GM19395 (cell line): ENCODE data around the gene LHX4.

Source experiments
- ATAC-seq: cut with Tn5 transposase; IDR thresholded peaks from one replicate; pipeline ENCODE4 v1.9.1; 2021; ENCODE audit warnings: mild to moderate bottlenecking, moderate library complexity; ENCODE audit not compliant: unreplicated experiment

The LHX4 gene

DNA sequence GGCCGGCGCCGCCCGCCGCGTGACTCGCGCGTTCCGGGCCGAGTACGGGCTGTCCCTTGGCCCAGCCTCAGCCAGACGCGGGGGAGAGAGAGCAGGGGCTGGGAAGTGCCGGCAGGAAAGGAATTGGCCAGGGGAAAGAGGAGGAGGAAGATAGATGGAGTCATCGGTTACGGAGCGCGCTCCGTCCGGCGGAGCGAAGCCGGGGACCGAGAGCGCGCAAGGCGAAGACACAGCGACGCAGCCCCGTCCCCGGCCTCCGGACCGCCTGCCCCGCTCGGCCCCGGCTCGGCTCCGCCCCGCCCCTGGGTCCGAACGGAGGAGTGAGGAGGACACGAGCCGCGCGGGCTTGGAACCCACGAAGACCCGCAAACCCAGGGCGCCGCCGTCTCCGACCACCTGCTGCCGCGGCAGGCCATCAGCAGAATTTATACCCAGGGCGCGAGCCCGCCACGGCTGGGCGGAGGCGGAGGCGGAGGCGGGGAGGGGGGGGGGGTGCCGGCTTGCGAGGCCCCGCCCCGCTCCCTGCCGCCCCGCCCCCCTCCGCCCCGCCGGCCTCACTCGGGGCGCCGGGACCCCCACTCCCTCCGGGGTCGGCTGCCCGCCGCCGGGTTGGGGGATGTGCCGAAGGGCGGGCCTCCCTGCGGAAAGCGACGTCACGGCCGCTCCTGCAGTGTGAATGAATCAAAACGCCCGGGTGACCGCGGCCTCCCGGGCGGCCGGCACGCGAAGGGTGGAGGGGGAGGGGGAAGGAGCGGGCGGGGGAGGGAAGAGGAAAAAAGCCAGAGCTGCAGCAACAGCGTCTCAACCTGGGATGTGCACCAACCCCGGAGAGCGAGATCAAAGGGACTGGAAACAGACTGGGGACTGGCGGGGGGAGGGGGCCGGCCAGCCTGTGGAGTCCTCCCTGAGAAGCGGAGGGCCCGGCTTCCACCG is at the start of gene LHX4:
LHX4 (plus strand) TSS at position 782 of the 933 bp plus-strand sequence. CDS start 266 bp downstream, outside the sequence.
- peak; percentile 39 for ATAC-seq

DNA sequence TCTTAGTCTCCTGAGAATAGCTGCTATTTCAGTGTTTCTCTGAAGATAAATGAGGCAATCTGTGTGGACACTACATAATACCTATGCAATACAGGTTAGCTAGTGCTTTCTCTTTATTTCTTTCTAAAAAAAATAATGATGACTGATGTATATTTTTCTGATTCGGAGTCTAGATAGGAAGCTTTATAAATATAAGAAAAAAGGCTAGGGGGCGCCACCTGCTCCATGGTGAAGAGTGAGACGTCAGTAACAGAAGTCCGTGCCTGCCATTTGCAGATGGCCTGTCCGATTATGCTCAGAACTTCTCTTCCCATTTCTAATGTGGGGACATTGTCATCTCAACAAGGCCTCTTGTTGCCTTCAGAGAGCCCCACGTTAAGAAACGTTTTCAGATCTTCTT is 49.0 kb upstream of the LHX4 start:
- no peak for ATAC-seq

DNA sequence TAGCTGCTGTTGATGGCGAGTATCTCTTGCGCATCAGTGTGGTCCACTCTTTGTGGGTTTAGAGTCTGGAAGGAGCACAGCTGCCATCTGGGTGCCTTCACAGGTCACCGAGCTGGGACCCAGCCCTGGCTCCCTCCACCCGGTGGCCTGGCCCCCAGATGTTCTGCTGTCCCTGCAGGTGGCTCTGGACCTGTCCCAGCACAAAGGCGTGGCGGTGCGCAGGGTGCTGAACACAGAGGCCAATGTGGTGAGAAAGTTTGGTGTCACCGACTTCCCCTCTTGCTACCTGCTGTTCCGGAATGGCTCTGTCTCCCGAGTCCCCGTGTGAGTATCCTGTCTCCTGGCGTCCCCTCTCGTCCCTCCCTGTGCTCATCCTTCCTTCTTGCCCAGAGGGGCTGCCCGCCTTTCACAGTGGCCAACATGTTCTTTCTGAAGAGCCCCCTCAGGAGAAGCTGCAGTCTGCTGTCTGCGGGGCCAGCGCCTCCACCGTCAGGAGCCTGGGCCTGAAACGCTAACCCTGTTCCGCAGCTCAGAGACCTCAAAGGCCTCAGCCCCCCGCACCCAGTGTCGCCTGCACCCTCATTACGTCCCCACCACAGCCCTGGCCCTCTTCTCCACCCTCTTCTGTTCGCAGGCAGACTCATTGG is 47.9 kb upstream of the LHX4 start:
- ATAC-seq = no peak

DNA sequence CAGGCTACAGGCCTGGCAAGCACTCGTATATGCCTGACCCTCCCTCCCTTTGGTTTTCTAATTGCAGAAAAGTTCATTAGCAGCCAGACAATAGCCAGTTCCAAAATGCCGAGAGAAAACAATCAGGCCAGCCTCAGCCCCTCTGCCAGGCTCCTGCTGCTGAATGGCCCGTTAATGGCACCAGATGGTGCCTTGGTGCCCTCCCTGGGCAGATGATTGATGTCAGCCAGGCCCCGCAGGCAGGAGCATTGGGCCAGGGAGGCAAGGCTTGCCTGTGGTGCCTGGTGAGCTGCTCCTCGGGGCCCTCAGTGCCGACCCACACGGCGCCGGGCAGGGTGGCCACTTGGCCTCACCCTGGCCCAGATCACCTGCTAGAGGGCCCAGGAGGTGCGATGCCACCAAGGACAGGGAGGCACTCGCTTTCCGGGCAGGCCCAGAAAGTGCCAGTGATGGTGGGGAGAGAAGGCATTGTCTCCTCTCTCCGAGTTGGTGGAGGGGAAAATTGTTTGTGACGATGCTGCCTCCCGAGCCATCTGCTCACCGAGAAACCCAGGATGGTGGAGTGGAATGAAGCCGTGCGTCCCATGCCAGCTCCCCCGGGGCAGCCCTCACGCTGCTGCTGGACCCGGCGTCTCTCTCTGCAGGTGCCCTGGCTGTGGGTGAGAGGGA is 47.3 kb upstream of the LHX4 start:
- ATAC-seq = no peak

DNA sequence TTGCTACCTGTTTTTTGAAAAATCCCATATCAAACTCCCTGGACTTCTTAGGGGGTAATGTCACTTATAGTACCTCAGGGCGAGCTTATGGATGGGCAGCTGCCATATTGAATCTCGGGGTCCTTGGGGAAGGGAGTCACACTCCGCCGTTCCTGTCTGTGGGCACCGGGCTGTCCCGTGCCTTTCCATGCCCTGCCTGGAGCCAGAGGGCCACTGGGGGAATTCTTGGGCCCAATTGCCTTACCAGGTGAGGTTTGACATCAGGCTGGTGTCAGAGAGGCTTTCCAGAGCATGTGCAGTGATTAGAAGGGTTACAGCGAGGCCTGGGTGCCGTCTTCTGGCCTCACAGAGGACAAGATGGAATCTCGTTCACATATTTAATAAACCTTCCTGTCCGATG is 46.6 kb upstream of the LHX4 start:
- no peak for ATAC-seq

DNA sequence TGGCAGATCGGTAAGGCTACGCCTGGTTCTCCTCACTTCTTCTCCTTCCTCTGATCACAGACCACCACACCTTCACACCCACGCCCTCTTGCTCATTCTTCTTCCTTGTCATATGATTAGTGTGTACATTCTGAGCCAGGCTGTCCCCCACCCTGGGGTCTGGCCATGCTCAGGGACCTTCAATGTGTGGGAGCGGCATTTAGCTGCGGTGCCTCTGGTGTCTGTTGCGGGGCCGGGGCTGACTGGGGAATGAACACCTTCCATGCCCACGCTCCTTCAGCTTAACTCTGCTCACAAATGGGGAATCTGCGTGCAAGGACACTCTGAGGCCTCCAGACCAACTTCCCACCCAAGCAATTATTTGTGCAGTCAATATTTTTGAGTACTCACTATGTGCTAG is 46.0 kb upstream of the LHX4 start:
- no peak for ATAC-seq

DNA sequence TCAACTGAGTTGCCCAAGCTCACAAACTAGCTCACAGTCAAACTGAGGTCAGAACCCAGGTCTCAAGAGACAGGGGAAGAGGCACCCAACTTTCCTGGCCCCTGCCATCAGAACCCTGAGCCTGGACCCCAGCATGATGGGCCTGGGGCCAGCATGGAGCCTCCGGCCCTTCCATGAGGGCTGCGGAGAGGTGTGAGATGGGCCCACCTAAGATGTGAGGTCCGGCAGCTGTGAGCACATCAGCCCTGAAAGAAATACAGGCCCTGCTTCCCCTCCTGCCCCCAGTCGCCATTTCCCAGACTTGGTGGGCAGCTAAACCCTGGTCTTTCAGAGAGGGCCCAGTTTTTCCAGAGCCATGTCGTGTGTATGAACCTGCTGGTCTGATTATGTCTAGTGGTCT is 44.8 kb upstream of the LHX4 start:
- ATAC-seq = no peak

DNA sequence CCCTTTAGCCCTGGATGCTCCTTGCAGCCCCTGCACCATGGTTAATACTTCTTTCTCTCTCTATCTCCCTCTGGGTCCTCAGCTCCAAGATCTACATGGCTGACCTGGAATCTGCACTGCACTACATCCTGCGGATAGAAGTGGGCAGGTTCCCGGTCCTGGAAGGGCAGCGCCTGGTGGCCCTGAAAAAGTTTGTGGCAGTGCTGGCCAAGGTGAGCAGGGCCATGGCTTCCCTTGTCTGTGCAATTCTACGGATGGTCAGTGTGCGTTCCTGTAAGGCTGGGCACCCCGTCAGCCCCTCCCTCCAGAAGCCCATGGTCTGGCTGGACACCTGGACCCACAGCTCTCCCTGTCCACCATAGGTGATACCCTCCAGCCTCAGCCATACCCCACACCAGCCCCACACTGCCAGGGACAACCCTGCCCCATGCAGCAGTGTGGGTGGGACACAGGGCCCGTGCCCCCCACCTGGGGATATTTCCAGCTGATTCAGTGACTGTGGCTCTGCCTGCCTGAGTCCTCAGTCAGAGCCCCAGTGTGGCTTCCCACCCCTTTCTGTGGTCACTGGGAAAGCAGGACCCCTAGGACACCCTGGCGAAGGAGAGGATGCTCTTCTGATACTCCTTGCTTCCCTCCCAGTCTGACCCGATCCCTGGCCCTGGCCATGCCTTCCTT is 44.0 kb upstream of the LHX4 start:
- no peak for ATAC-seq

DNA sequence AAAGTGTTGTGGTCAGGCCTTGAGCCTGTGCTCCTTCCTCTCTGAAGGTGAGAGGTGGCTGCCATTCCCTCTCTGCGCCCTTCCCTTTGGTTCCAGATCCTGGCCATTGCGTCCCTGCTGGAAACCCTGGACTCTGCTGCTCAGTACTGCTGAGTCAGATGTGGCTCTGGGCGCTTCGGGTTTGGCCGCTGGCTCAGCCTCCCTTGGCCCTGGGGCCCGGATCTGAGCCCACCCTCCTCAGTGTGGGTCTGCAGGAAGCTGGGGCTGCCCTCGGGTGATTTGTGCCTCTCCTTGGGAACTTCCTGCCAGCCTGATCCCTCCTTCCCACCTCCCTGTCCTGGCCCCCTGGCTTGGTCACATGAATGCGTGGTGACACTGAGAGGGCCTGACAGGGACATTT is 43.2 kb upstream of the LHX4 start:
- ATAC-seq = no peak

DNA sequence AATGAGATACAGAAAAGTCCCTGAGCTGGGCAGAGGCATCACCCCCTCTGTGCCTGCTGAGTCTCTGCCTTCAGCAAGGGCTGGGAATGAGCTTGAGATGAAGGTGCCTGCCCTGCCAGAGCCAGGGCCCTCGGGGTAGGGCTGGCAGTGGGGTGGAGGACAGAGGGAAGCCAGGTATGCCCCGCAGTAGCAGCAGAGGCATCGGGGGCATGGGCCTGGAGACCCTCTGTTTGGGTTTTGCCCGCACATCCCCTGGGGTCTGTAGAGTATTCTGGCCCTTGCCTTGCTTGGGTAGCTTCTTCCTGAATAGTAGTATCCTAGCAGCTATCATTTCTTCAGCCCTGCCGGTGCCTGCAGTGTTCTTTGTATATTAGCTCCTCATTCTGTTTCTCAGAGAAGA is 42.4 kb upstream of the LHX4 start:
- ATAC-seq = no peak

DNA sequence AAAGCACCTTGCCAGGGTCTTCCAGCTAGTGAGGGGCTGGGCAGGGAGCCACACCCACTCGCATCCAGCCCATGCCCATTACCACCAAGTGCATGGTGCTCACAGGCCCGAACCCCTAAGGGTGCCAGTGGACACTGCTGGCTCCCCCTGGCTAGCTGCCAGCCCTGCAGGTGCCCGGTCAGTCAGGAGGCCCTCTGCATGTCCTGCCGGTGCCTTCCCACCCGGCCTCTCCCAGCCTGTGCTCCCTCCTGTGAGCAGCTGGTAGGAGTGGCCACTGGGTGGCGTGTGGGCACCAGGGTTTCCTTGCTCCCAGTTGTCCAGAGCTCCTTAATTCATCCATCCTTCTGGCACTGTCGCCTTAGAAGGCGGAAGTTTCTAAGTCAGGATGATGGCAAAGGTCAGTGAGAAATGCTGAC is 42.0 kb upstream of the LHX4 start:
- no peak for ATAC-seq

DNA sequence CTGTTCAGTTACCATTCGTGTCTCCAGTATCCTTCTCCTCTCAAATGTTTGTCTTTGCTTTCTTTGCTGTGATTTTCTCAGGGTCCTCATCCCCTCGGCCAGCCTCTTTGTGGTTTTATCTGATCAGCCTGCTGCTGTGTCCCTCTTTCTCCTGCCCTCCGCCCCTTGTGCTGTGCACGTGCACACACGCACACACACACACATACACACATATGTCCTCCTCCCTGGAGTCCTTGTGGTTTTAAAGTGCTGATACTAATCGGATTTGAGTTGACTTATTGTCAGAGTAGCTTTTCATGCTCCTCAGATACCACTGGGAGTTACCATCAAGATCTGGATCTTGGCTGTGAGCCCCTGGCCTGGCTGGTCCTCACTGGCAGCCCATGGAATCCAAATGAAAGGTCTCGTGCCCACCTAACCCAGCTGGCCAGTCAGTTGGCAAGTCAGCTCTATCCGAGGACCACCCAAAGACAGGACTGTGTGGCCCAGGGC is 41.3 kb upstream of the LHX4 start:
- ATAC-seq = no peak

DNA sequence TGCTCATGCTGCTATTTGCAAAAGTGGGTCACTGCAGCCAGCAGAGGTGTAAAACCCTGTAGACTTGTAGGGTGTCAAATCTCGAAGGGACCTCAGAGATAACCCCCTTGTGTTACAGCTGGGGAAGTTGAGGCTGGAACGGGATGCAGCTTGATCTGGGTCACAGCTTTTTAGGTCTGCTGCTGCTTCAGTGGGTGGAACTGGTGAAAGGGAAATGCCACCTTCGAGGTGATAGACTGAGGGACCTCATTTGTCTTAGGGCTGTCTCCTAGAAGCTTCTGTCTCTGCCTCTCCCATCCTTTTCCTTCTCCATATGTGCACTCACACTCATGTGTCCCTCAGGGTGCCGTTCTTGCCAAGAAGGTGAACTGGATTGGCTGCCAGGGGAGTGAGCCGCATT is 40.0 kb upstream of the LHX4 start:
- no peak for ATAC-seq

DNA sequence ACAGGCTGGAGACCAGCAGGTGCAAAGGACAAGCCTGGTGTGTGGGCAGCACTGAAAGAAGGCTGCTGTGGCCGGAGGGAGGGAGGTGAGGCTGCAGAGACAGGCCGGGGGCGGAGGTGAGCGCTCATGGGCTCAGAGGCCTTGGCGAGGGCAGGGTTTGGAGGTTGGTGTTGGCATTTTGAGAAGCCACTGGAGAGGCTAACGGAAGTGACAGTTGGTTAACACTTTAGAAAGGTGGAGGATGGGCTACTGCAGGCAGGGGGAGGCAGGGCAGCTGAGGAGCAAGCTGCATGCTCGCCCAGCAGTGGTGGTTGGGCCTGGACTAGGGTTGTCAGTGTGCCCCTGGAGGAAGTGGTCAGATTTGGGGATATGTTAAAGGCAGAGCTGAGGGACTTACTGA is 37.9 kb upstream of the LHX4 start:
- no peak for ATAC-seq

DNA sequence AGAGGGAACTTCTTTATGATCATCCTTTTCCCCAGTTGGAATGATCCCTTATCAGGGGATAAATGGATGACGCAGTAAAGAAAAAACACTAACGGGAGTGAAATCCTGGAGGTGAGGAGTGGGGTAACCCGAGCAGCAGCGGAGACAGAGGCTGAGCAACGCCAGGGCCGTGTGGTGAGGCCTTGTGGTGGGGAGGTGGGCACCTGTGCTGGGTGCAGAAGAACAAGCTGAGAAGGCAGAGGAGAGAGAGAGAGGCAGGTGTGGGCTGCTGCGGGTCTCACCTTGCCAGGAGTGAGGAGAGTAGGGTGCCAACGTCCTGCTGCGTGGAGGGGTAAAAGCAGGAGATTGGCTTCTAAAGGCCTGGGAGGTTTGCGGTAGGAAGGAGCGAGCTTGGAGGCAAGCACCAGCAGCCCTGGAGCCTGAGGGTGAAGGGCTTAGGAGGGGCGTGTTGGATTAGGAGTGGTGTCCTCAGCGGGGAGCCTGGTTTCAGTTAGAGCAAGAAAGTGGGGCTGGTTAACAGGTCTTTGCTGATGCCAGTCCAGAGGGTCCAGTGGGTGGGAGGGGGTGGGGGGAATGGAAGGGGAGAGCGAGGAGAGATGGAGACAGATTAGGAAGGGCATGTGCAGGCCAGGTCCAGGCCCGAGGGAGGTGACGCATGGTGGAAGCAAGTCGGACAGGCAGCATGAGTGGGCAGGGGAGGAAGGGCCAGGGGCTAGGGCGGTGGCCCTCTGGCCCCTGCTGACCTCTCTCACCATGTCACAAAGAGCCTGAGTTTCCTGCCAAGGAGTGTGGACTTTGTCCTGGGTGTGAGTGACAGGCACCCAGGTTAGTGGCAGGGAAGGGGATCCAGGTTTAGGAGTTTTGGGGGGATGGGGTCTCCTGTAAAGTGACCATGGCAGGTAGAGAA is 36.7 kb upstream of the LHX4 start:
- ATAC-seq = no peak

DNA sequence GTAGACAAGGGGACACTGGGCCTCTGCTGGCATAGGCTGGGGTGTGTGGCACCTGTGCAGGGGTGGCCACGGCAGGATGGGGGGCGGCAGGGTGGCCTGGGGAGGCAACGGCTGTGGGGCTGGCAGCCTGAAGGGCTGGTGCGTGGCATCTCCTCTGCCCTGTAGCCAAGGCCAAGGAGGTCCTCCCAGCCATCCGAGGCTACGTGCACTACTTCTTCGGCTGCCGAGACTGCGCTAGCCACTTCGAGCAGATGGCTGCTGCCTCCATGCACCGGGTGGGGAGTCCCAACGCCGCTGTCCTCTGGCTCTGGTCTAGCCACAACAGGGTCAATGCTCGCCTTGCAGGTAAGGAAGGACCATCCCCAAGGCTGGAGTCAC is 36.0 kb upstream of the LHX4 start:
- no peak for ATAC-seq

DNA sequence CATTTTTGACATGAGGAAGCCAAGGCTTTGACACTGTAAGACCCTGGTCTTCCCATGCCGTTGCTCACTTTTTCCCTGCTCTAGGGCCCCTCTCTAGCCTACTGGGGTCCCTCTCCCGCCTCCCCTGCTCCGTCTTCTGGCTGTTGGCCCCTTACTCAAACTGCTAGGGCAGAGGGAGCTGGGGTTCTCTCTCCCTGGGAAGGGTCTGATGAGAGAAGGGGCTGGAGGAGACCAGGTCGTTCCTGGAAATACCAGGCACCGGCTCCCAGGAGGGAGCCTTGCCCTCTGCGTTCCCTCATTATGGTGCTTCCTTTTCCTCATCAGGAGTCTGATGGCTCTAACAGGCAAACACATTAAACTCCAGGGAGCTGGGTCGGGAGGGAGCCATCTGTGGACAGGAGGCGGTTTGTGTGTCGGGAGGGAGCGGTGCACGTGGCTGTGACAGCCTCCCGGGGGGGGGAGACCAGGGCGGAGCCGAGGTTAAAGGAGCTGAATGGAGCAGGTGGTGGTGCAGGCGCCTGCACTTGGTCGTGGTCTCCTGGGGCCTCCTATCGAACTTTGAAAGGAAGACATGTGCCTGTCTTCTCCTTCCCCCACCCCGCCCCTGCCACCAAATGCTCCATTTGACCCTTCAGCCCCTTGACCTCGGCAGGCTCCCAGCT is 35.4 kb upstream of the LHX4 start:
- ATAC-seq = no peak

DNA sequence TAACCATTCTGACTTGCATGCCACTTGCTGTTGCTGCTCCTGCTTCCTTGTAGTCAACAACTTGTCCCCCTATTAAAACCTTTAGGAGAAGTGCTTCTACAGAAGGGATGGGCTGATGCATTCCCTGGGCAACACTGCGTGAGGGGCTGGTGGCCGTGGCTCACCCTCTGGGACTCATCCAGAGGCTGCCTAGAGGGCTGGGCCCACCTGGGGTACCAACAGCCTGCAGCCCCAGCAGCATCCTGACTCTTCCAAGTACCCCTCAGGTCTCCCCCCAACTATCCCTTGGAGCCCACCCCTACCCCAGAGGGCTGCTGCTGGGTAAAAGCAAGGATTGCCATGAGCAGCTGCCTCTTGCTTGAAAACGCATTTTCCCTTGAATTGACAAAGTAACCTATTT is 34.7 kb upstream of the LHX4 start:
- no peak for ATAC-seq

DNA sequence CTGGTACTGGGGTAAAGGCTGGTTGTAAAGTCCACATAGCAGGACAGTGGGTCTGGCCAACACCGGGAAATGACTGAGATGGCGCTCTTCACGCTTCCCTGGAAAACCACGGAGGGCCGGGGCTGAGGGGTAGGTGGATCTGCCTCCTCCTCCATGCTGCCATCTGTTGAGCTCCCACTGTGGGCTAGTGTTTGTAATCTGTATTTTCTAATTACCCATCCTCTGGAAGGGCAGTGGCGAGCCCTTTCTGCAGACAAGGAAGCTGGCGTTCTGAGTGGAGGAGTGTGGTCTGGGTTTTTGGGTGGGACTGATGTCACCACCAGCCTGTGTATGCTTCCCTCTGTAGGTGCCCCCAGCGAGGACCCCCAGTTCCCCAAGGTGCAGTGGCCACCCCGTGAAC is 34.1 kb upstream of the LHX4 start:
- ATAC-seq = no peak
